ENCODE results near the gene ZNF524. TPM values are rescaled to one million over a fixed set of nuclear protein-coding genes. Genes with fewer than 3 reads are reported as not detected.

Gene ZNF524
- total and polyA plus RNA-seq, 9 of the 15 experiments (the other 6 are each of a cell fraction or from before 2014, with no cell fraction given), result 0.08 to 15.6 (median 2.9) TPM

DNA sequence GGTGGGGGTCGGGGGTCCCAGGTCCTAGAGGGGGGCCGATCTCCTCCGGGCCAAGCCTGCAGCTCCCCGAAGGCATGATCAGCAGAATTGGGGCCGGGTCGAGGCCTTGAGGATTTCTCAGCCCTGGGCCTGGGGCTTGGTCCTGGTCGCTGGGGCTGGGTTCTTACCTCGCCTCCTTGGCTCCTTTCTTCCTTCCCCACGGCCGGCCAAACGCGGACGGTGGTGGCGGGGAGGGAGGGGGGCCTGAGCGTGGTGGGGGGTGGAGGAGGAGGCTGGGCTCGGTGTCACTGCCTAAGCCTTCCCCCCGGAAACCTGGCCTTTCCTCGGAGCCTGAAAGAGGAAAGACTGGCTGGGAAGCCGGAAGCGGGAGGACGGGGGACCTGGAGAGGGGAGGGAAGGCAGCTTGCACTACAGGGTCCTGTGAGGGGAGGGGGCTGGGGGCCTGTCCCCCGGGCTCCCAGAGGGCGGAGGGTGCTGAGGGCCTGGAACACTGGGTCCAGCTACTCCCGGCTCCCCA is 19.4 kb upstream of the ZNF524 start, which contains the start of gene ZNF579 (continued):
- TF ChIP-seq MCM7 (IDR thresholded peaks at IDR 0.05) (no peak), JUNB (CRISPR knock-in tag; conservative IDR thresholded peaks at IDR 0.05) (no peak), TEAD1 (CRISPR knock-in tag; IDR thresholded peaks at IDR 0.05) (no peak), BCL6 (CRISPR knock-in tag; IDR thresholded peaks at IDR 0.05) (no peak), ZZZ3 (IDR thresholded peaks at IDR 0.05) (no peak), SP1 (CRISPR knock-in tag; IDR thresholded peaks at IDR 0.05) (peak; percentile 8; the same call in 1 of the 2 replicates), NR2C1 (IDR thresholded peaks at IDR 0.05) (no peak), NR2C1 (tag; IDR thresholded peaks at IDR 0.05) (no peak), IRF2 (CRISPR knock-in tag; IDR thresholded peaks at IDR 0.05) (no peak), ZSCAN32 (CRISPR knock-in tag; IDR thresholded peaks at IDR 0.05) (no peak), SMAD4 (CRISPR knock-in tag; conservative IDR thresholded peaks at IDR 0.05) (no peak), ZNF780A (CRISPR knock-in tag; IDR thresholded peaks at IDR 0.05) (no peak), COPS2 (conservative IDR thresholded peaks at IDR 0.05) (no peak), RBM14 (IDR thresholded peaks at IDR 0.05; ENCODE audit: borderline replicate concordance, insufficient read depth, low read depth, low read length) (no peak), SPI1 (IDR thresholded peaks at IDR 0.05; ENCODE audit: borderline replicate concordance, low read depth, low read length) (0 out of 2 replicates have a peak, but pooled peaks have one; percentile 34), NFIC (IDR thresholded peaks at IDR 0.05) (peak; percentile 28; the same call in 1 of the 2 replicates), GABPB1 (CRISPR knock-in tag; IDR thresholded peaks at IDR 0.05) (peak; percentile 96), SAP30 (IDR thresholded peaks at IDR 0.05; ENCODE audit: borderline replicate concordance, insufficient read depth, low read depth, low read length, poor library complexity, severe bottlenecking) (no peak), RHOXF2B (CRISPR knock-in tag; conservative IDR thresholded peaks at IDR 0.05) (no peak), BACH1 (tag; IDR thresholded peaks at IDR 0.05) (0 out of 2 replicates have a peak, but pooled peaks have one; percentile 22), SIRT6 (IDR thresholded peaks at IDR 0.05; ENCODE audit: low read depth, low read length) (no peak), ELF4 (CRISPR knock-in tag; IDR thresholded peaks at IDR 0.05) (no peak), SLC30A9 (CRISPR knock-in tag; IDR thresholded peaks at IDR 0.05) (no peak)
- TF ChIP-seq, protein P1, sequence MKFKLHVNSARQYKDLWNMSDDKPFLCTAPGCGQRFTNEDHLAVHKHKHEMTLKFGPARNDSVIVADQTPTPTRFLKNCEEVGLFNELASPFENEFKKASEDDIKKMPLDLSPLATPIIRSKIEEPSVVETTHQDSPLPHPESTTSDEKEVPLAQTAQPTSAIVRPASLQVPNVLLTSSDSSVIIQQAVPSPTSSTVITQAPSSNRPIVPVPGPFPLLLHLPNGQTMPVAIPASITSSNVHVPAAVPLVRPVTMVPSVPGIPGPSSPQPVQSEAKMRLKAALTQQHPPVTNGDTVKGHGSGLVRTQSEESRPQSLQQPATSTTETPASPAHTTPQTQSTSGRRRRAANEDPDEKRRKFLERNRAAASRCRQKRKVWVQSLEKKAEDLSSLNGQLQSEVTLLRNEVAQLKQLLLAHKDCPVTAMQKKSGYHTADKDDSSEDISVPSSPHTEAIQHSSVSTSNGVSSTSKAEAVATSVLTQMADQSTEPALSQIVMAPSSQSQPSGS (CRISPR knock-in tag; IDR thresholded peaks at IDR 0.05), result no peak
- TF ChIP-seq, protein P2, sequence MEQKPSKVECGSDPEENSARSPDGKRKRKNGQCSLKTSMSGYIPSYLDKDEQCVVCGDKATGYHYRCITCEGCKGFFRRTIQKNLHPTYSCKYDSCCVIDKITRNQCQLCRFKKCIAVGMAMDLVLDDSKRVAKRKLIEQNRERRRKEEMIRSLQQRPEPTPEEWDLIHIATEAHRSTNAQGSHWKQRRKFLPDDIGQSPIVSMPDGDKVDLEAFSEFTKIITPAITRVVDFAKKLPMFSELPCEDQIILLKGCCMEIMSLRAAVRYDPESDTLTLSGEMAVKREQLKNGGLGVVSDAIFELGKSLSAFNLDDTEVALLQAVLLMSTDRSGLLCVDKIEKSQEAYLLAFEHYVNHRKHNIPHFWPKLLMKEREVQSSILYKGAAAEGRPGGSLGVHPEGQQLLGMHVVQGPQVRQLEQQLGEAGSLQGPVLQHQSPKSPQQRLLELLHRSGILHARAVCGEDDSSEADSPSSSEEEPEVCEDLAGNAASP (IDR thresholded peaks at IDR 0.05), result no peak
- TF ChIP-seq, protein P3, sequence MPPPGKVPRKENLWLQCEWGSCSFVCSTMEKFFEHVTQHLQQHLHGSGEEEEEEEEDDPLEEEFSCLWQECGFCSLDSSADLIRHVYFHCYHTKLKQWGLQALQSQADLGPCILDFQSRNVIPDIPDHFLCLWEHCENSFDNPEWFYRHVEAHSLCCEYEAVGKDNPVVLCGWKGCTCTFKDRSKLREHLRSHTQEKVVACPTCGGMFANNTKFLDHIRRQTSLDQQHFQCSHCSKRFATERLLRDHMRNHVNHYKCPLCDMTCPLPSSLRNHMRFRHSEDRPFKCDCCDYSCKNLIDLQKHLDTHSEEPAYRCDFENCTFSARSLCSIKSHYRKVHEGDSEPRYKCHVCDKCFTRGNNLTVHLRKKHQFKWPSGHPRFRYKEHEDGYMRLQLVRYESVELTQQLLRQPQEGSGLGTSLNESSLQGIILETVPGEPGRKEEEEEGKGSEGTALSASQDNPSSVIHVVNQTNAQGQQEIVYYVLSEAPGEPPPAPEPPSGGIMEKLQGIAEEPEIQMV (tag; conservative IDR thresholded peaks at IDR 0.05; ENCODE audit: low read depth), result no peak
